Activated CD4-positive, alpha-beta T cell treated with anti-CD3 and anti-CD28 coated beads for 24 hours (primary cell): ENCODE measurements around the gene OR9A2.

Experiments
- DNase-seq, 2 donors: peaks; one replicate each; pipeline ENCODE4 v3.0.0-alpha.2; 2020; ENCODE audit warnings: low read depth in 2 of 2

The OR9A2 gene

GRCh38 chr7:143027032-143027431, at the start of gene OR9A2:
TSS of gene OR9A2 (minus strand) at chr7:143027132. CDS start at chr7:143027132, 0 bp downstream.
- no peak for DNase-seq

- DNase-seq: no peak
Observed at GRCh38 chr7:143074141-143074540, 47.2 kb upstream of the OR9A2 start.

GRCh38 chr7:143073556-143073955, 46.6 kb upstream of the OR9A2 start:
- DNase-seq: no peak

- no peak for DNase-seq
Observed at GRCh38 chr7:143069912-143070500, 43.1 kb upstream of the OR9A2 start.

- no peak for DNase-seq
Observed at GRCh38 chr7:143068446-143068845, 41.5 kb upstream of the OR9A2 start.

- no peak for DNase-seq
Observed at GRCh38 chr7:143063741-143064140, 36.8 kb upstream of the OR9A2 start.

GRCh38 chr7:143055754-143056153, 28.8 kb upstream of the OR9A2 start:
- no peak for DNase-seq

GRCh38 chr7:143054621-143055020, 27.7 kb upstream of the OR9A2 start:
- no peak for DNase-seq

GRCh38 chr7:143052041-143052440, 25.1 kb upstream of the OR9A2 start, which contains the start of gene OR6V1:
TSS of gene OR6V1 (plus strand) at chr7:143052341. CDS start at chr7:143052341, 0 bp downstream.
- no peak for DNase-seq

- no peak for DNase-seq
Observed at GRCh38 chr7:143050931-143051330, 24.0 kb upstream of the OR9A2 start.

- DNase-seq: no peak
Observed at GRCh38 chr7:143049362-143049761, 22.4 kb upstream of the OR9A2 start.

- no peak for DNase-seq
Observed at GRCh38 chr7:143048827-143049226, 21.9 kb upstream of the OR9A2 start.

- DNase-seq: no peak
Observed at GRCh38 chr7:143047326-143047725, 20.4 kb upstream of the OR9A2 start.

GRCh38 chr7:143046426-143046851, 19.5 kb upstream of the OR9A2 start:
- no peak for DNase-seq

- DNase-seq: no peak
Observed at GRCh38 chr7:143043391-143043790, 16.5 kb upstream of the OR9A2 start.

GRCh38 chr7:143042790-143043271, 15.9 kb upstream of the OR9A2 start:
- DNase-seq: no peak

GRCh38 chr7:143042159-143042789, 15.3 kb upstream of the OR9A2 start:
- DNase-seq: no peak

- no peak for DNase-seq
Observed at GRCh38 chr7:143041346-143041745, 14.4 kb upstream of the OR9A2 start.

- DNase-seq: no peak
Observed at GRCh38 chr7:143040209-143040715, 13.3 kb upstream of the OR9A2 start.

GRCh38 chr7:143038635-143039034, 11.7 kb upstream of the OR9A2 start:
- DNase-seq: no peak

- DNase-seq: no peak
Observed at GRCh38 chr7:143027683-143028082, 751 bp upstream of the OR9A2 start.

- DNase-seq: no peak
Observed at GRCh38 chr7:143025371-143025770, 1.6 kb downstream of the OR9A2 start.

- no peak for DNase-seq
Observed at GRCh38 chr7:143023047-143023446, 3.9 kb downstream of the OR9A2 start.
